ENCODE data around the gene AGAP3. TPM values are rescaled to one million over a fixed set of nuclear protein-coding genes. Genes with fewer than 3 reads are reported as not detected.

The AGAP3 gene
- total RNA-seq, 1 donor from 2014 or later: 114 TPM

DNA sequence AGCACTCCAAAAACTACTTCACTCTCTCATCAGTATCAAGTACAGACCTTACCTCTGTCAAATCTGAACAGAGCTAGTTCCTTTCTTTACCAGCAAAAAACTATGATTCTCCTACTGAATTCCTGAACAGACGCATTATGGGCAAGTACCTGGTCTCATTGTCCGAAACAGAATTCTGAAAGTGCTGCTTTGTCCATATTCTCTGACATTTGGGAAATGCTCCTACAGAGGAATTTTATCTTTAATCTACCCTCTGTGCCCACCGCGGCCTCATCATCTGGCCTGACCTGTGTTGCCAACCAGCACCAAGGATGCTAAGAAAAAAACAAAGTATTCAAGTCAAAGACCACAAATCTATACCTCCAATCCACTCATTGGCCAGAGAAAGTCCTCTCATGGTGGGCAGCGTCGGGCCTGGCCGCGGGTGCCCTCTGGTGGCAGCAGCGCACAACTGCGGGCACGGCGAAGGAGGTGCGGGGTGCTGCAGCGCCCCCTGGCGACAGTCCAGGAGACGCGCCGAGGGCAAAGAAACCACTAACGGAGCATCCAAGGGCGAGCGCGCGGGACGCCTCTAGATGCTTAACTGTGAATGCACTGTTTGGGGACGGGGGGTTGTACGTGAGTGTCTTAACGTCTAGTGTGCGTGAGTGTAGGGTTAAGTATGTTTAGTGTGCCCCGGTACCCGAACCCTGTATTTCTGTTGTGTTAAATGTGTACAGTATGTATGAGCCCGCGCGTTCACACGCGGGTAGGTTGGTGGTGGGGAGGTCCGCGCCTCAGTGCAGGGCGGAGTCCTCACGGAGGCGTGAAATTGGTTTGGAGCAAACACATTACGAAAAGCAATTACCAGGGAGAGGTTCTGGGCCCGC lies 86.2 kb downstream of the AGAP3 start:
- peaks cover 71% of the 10 kb centered on the region for H3K27me3 Mint-ChIP-seq

GRCh38 chr7:151173386-151174245 lies 87.3 kb downstream of the AGAP3 start:
- H3K36me3 Mint-ChIP-seq (ENCODE audit: insufficient read depth): no peaks in the 10 kb centered on the region
- DNase-seq (ENCODE audit: low spot score, unreplicated experiment): no peak
- no peak overlapping the region for H3K27ac Mint-ChIP-seq
- peaks cover 74% of the 10 kb centered on the region for H3K27me3 Mint-ChIP-seq
- H3K9me3 Mint-ChIP-seq (ENCODE audit: low read depth): peaks cover 2% of the 10 kb centered on the region
- H3K4me3 Mint-ChIP-seq (ENCODE audit: low read depth): no peak overlapping the region
- peaks cover 3% of the 10 kb centered on the region for H3K4me1 Mint-ChIP-seq (ENCODE audit: low read depth)
- TF ChIP-seq, protein P1, sequence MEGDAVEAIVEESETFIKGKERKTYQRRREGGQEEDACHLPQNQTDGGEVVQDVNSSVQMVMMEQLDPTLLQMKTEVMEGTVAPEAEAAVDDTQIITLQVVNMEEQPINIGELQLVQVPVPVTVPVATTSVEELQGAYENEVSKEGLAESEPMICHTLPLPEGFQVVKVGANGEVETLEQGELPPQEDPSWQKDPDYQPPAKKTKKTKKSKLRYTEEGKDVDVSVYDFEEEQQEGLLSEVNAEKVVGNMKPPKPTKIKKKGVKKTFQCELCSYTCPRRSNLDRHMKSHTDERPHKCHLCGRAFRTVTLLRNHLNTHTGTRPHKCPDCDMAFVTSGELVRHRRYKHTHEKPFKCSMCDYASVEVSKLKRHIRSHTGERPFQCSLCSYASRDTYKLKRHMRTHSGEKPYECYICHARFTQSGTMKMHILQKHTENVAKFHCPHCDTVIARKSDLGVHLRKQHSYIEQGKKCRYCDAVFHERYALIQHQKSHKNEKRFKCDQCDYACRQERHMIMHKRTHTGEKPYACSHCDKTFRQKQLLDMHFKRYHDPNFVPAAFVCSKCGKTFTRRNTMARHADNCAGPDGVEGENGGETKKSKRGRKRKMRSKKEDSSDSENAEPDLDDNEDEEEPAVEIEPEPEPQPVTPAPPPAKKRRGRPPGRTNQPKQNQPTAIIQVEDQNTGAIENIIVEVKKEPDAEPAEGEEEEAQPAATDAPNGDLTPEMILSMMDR (IDR thresholded peaks at IDR 0.05; ENCODE audit: unreplicated experiment): no peak

More for the DNA sequence above, 86.2 kb downstream of the AGAP3 start:
- Mint-ChIP-seq H3K9me3 (ENCODE audit: low read depth) (peaks cover 2% of the 10 kb centered on the region), H3K4me1 (ENCODE audit: low read depth) (peaks cover 7% of the 10 kb centered on the region), H3K4me3 (ENCODE audit: low read depth) (no peak overlapping the region), H3K27ac (no peak overlapping the region), H3K36me3 (ENCODE audit: insufficient read depth) (no peaks in the 10 kb centered on the region)
- TF ChIP-seq, protein P1 (IDR thresholded peaks at IDR 0.05; ENCODE audit: unreplicated experiment): peak; percentile 100
- DNase-seq (ENCODE audit: low spot score, unreplicated experiment): peak; percentile 79

DNA sequence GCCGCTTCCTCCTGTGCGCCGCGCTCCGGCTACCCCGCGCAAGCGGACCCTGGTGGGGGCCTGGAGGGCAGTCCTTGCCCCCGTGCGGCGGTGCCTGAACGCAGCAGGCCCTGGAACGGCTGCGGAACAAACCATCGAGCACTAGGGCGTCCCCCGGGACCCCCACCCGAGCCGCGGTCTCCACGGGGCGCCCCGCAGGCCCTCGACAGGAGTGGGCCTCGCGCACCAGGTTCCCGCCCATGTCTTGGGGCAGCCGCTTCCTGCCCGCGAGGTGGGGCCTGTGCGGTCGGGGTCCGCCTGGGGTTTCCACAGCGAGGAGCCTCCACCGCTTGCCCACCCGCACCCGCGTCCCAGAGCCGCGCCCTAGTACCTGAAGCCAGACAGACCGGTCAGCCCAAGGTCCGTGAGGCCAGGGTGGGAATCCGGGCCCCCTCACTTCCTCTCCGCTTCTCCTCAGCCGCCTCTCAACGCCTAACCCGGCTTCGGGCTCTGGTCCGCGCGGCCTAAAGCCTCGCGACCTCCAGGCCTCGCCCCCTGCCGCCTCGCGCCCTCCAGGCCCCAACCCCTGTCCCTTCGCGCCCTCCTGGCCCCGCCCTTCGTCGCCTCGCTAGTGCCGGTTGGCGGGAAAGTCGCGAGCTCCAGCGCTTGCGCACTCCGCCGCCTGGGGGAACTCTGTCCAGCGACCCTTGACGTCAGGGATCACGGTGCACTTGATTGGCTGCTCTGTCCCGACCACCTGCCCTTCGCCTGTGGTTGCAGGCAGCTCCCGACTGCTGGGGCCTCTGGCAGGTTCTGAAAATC lies 88.2 kb downstream of the AGAP3 start:
- Mint-ChIP-seq H3K9me3 (ENCODE audit: low read depth) (peaks cover 2% of the 10 kb centered on the region), H3K36me3 (ENCODE audit: insufficient read depth) (no peaks in the 10 kb centered on the region), H3K27me3 (peaks cover 74% of the 10 kb centered on the region), H3K4me3 (ENCODE audit: low read depth) (no peak overlapping the region), H3K27ac (no peak overlapping the region), H3K4me1 (ENCODE audit: low read depth) (no peaks in the 10 kb centered on the region)
- TF ChIP-seq, protein P1 (IDR thresholded peaks at IDR 0.05; ENCODE audit: unreplicated experiment): no peak
- no peak for DNase-seq (ENCODE audit: low spot score, unreplicated experiment)

GRCh38 chr7:151175047-151175792 lies 88.9 kb downstream of the AGAP3 start:
- TF ChIP-seq, protein P1 (IDR thresholded peaks at IDR 0.05; ENCODE audit: unreplicated experiment): no peak
- no peaks in the 10 kb centered on the region for H3K36me3 Mint-ChIP-seq (ENCODE audit: insufficient read depth)
- H3K27me3 Mint-ChIP-seq: peaks cover 71% of the 10 kb centered on the region
- H3K4me1 Mint-ChIP-seq (ENCODE audit: low read depth): no peaks in the 10 kb centered on the region
- H3K9me3 Mint-ChIP-seq (ENCODE audit: low read depth): peaks cover 2% of the 10 kb centered on the region
- H3K4me3 Mint-ChIP-seq (ENCODE audit: low read depth): no peak overlapping the region
- no peak overlapping the region for H3K27ac Mint-ChIP-seq
- DNase-seq (ENCODE audit: low spot score, unreplicated experiment): no peak
